GM10847 (cell line): ENCODE results near the gene SPEM1.
A peak's percentile ranks its signal among the peaks of the same experiment; 100 is the strongest.

Source experiments
- POLR2A ChIP-seq: IDR thresholded peaks from 2 replicates; pipeline ENCODE4 v1.6.1; 2011; ENCODE audit not compliant: insufficient read length; ENCODE audit errors: extremely low read depth

SPEM1 gene

DNA sequence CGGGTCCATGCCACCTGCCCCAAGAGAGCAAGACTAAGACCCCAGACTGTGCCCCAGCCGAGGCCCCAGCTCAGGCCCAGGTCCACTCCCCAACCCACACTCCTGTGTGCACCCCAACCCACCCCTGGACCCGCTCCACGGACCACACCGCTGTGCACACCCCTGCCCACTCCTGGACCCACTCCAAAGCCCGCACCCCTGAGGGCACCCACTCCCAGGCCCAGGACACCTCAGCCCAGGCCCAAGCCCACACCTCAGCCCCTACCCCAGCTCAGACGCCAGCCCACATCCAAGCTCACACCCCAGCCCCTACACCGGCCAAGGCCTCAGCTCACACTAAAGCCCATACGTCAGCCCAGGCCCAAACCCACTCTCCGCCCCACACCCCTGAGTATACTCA lies 9.6 kb downstream of the SPEM1 start:
- no peak for TF ChIP-seq POLR2A

- TF ChIP-seq POLR2A: no peak
Measured at GRCh38 chr17:7431231-7431630, 11.1 kb downstream of the SPEM1 start.

DNA sequence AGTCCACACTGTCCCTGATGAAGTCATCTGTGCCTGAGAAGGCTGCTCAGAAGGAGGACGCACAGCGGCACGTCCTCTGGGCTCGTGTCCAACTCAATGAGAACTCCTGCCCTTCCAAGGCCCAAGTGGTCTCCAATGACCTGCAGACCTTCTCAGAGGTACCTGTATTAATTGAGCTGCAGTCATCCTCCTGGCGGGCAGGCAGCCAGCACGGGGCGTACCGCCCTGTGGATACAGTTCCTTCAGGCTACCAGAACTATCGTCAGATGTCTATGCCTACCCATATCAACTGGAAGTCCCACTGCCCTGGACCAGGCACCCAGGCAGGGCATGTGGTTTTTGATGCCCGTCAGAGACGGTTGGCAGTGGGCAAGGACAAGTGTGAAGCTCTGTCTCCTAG lies 12.2 kb downstream of the SPEM1 start:
- no peak for TF ChIP-seq POLR2A

GRCh38 chr17:7435676-7436555 lies 15.8 kb downstream of the SPEM1 start:
- TF ChIP-seq POLR2A: no peak

DNA sequence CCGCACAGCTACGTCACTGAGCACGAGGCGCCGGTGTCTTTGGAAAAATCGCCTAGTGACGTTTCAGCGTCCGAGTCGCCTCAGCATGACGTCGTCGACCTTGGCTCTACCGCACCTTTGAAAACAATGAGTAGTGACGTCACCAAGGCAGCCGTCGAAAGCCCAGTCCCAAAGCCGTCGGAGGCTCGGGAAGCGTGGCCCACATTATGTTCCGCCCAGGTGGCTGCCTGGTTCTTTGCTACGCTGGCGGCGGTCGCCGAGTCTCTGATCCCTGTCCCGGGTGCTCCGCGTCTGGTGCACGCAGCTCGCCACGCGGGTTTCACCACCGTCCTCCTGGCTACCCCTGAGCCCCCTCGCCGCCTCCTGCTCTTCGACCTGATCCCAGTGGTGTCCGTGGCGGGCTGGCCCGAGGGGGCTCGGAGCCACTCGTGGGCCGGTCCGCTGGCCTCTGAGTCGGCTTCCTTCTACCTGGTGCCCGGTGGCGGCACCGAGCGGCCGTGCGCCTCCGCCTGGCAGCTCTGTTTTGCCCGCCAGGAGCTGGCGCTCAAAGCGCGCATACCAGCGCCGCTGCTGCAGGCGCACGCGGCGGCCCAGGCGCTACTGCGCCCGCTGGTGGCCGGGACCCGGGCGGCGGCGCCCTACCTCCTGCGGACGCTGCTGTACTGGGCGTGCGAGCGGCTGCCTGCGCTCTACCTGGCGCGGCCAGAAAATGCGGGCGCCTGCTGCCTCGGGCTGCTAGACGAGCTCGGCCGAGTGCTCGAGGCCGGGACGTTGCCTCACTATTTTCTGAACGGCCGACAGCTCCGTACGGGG lies 16.6 kb downstream of the SPEM1 start:
- TF ChIP-seq POLR2A: no peak

DNA sequence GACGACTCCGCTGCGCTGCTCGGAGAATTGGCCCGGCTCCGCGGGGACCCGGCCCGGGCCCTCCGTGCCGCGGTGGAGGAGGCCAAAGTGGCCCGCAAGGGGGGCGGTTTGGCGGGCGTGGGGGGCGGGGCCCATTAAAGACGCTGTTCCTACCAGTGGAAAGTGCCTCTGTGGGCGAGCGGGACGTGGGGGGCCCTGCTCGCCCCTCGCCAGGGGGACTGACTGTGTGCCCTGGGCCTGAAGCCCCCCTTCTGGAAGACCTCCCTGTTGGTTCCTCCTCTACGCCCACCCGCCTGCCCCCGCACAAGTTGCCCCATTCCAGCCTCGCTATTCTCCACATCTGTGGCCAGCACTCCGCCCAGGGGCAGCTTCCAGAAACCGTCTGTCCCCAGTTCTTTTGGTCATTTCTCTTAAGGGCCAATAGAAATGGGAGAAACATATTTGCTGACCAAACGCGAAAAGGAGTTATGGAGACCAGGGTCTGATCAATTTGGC lies 17.3 kb downstream of the SPEM1 start:
- no peak for TF ChIP-seq POLR2A

- TF ChIP-seq POLR2A: no peak
Measured at GRCh38 chr17:7437950-7438614, 18.0 kb downstream of the SPEM1 start.

GRCh38 chr17:7438656-7439460 lies 18.7 kb downstream of the SPEM1 start:
- no peak for TF ChIP-seq POLR2A

DNA sequence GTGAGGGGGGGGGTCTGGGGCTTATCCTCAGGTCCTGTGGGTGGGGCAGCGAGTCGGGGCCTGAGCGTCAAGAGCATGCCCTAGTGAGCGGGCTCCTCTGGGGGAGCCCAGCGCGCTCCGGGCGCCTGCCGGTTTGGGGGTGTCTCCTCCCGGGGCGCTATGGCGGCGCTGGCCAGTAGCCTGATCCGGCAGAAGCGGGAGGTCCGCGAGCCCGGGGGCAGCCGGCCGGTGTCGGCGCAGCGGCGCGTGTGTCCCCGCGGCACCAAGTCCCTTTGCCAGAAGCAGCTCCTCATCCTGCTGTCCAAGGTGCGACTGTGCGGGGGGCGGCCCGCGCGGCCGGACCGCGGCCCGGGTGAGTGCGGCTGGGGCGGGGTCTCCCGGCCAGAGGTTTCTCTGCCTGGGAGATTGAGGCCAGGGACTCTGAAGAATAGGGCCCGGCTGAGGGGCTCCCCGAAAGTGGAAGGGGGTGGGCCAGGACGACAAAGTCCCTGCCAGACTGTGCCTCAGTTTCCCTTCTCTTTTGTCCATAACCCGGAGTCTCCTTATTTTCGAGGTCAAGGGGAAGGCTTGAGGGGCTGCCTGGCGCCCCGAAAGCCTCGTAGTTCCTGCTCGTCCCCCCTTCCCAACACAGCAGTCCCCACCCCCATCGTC lies 19.5 kb downstream of the SPEM1 start, which contains the start of gene FGF11:
Gene FGF11, plus strand, starts transcription at position 51 of the 651 bp plus-strand sequence. Its CDS starts 109 bp downstream, at position 160.
- peak; percentile 11 for TF ChIP-seq POLR2A

DNA sequence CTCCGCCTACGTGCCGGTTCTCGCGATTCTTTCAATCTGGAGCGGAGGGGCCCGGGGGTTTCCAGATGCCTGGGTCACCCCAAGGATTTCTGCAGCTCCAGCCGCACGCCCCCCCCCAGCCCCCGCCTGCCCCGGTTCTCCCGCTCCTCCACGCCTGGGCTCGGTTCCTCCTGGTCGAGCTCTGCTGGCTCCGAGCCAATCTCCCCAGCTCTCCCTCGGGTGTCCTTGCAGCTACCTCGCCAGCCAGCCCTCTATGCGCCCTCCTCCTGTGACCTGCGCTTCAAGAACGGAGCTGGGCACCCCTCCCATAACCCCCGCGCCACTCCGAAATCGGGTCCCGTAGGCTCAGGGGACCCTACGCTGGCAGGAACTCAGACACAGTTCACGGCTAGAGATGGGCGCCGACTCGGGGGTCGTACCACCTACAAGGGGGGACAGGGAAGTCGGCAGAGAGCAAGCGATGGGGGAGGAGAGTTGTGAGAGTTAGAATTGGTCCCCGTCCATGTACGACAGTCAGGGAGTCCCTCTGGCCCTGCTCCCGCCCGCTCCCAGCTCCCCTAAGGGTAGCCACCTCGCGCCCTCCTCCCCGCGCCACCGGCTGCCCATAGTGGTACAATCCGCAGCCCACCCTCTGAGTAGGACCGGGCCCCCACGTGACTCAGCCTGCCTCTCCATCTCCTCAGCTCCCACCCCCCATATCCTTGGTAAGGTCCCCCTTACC lies 20.1 kb downstream of the SPEM1 start:
- TF ChIP-seq POLR2A: no peak

DNA sequence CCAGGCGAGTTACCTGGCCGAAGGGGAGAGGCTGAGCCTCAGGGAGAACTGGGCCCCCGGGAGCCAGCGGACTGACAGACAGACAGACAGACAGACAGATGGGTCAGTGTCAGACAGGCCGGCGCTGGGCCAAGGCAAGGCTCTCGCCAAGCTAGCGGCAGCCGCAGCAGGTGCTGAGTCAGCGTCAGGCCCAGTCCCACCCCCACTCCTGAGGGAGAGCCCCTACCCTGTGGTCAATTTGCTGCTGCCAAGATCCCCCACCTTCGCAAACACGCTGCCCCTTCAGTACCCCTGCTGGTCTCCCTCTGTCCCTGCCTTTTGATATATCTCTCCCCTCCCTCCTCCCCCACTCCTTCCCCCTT lies 20.7 kb downstream of the SPEM1 start:
- no peak for TF ChIP-seq POLR2A

DNA sequence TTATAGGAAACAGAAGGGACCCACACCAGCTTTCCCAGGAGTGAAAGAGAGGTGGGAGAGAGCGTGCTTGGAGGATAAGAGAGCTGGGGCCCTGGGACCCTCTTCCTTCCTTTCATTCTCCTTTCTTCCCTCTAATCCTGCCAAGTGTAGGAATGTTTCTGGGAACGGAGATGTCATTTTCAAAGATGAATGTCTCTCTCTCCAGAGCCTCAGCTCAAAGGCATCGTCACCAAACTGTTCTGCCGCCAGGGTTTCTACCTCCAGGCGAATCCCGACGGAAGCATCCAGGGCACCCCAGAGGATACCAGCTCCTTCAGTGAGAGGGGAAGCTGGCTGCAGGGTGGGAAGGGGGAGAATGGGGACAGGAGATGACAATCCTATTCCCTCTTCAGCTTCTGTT lies 21.1 kb downstream of the SPEM1 start:
- TF ChIP-seq POLR2A: no peak

DNA sequence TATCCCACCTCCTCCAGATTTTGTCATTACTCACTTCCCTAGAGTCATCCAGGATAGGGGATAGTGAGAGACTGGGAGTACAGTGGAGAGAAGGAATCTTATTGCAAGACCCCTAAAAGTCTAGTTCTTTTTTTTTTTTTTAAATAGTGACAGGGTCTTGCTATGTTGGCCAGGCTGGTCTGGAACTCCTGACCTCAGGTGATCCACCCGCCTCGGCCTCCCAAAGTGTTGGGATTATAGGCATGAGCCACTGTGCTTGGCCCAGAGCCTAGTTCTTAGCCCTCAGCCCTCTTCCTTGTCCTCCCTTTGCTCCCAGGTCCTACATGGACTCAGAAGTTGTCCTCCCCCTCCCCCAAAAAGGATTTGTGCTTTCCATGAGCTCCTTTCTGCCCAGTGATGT lies 22.0 kb downstream of the SPEM1 start:
- TF ChIP-seq POLR2A: no peak
